GM23338 (cell line): ENCODE data around the gene KCNQ1OT1.

Experiments used
- CREB1 ChIP-seq: fragments of 250-450 bp; sonication (Bioruptor Pico); IDR thresholded peaks from 2 replicates; pipeline ENCODE4 v1.5.0; 2020; ENCODE audit warnings: low read depth, mild to moderate bottlenecking, moderate library complexity
- ETS1 ChIP-seq: IDR thresholded peaks from 2 replicates; pipeline ENCODE4 v1.6.1; 2016; ENCODE audit warnings: antibody characterized with exemption
- EZH2 ChIP-seq: fragments of 200-600 bp; sonication (generic); IDR thresholded peaks from one replicate; pipeline ENCODE4 v1.8.0; 2017; ENCODE audit warnings: antibody characterized with exemption, mild to moderate bottlenecking, low read depth; ENCODE audit not compliant: unreplicated experiment
- EZH2phosphoT487 ChIP-seq: fragments of 200-600 bp; sonication (generic); IDR thresholded peaks from one replicate; pipeline ENCODE4 v1.8.1; 2018; ENCODE audit warnings: antibody characterized with exemption; ENCODE audit not compliant: unreplicated experiment
- JUNB ChIP-seq: IDR thresholded peaks from one replicate; pipeline ENCODE4 v1.6.1; 2016; ENCODE audit warnings: antibody characterized with exemption; ENCODE audit not compliant: unreplicated experiment
- POLR2AphosphoS5 ChIP-seq: IDR thresholded peaks from 2 replicates; pipeline ENCODE4 v1.6.1; 2016; ENCODE audit warnings: antibody characterized with exemption, low read depth
- REST ChIP-seq: IDR thresholded peaks from one replicate; pipeline ENCODE4 v1.6.1; 2018; ENCODE audit warnings: antibody characterized with exemption; ENCODE audit not compliant: unreplicated experiment
- ZNF114 ChIP-seq: fragments of 250-450 bp; sonication (Bioruptor Pico); IDR thresholded peaks from 2 replicates; pipeline ENCODE4 v1.5.0; 2020; ENCODE audit warnings: mild to moderate bottlenecking, moderate library complexity
- ZNF331 ChIP-seq: fragments of 250-450 bp; sonication (Bioruptor Pico); IDR thresholded peaks from 2 replicates; pipeline ENCODE4 v1.5.0; 2020; ENCODE audit warnings: low read depth, mild to moderate bottlenecking, moderate library complexity
- ZNF462 ChIP-seq: fragments of 250-450 bp; sonication (Bioruptor Pico); IDR thresholded peaks from 2 replicates; pipeline ENCODE4 v1.5.0; 2020; ENCODE audit warnings: mild to moderate bottlenecking, moderate library complexity
- TF ChIP-seq, protein P1 (sequence below), 2 experiments: fragments of 200-600 bp in 1 of 2; sonication (generic) in 1 of 2; conservative IDR thresholded peaks; 2 replicates each; pipeline versions ENCODE4 v1.5.1 to v1.6.1; 2016 to 2017; ENCODE audit warnings: antibody characterized with exemption in 2 of 2, low read depth in 2 of 2, mild to moderate bottlenecking in 2 of 2, moderate library complexity in 1 of 2

DNA sequence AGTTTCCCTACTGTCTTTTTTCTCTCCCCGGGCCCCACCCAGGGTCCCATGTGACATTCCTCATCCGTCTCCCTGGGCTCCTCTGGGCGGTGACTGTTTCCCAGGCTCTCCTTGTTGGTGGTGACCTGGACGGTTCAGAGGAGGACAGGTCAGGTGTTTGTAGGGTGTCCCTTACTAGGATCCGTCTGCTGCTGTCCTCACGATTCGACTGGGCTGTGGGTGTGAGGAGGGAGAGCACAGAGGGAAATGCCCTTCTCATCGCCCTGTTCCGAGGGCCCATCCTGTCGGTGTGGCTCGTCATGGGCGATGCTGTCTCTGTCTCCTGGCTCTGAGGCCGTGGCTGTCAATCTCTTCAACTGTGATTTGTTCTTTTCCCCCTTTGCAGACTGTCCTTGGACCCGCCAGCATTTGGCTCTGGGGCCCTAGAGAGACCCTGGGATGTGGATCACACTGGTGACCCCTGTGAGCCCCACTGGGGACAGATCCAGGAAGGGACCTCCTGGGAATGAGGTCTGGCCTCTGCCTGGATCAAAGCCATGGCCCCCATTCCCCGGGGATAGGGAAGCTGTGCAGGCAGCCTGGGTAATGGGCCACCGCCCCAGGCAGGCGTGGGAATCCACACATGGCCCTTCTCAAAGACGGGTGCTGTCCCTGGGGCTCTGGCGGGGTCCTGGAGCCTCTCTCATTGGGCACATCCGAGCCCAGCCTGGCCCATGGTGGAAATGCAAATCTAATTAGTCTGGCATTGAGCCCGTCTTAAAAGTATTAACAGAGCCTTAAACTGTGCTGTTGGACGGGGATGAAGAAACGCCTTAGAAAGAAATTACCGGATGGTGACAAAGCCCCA is 46.8 kb upstream of the KCNQ1OT1 start:
- TF ChIP-seq EZH2 = no peak
- TF ChIP-seq, protein P1, sequence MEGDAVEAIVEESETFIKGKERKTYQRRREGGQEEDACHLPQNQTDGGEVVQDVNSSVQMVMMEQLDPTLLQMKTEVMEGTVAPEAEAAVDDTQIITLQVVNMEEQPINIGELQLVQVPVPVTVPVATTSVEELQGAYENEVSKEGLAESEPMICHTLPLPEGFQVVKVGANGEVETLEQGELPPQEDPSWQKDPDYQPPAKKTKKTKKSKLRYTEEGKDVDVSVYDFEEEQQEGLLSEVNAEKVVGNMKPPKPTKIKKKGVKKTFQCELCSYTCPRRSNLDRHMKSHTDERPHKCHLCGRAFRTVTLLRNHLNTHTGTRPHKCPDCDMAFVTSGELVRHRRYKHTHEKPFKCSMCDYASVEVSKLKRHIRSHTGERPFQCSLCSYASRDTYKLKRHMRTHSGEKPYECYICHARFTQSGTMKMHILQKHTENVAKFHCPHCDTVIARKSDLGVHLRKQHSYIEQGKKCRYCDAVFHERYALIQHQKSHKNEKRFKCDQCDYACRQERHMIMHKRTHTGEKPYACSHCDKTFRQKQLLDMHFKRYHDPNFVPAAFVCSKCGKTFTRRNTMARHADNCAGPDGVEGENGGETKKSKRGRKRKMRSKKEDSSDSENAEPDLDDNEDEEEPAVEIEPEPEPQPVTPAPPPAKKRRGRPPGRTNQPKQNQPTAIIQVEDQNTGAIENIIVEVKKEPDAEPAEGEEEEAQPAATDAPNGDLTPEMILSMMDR (conservative IDR thresholded peaks at IDR 0.05; ENCODE audit: low read depth in 2 of 2) = no peak
- no peak for TF ChIP-seq REST
- TF ChIP-seq POLR2AphosphoS5 = no peak
- TF ChIP-seq EZH2phosphoT487 = no peak
- no peak for TF ChIP-seq CREB1
- no peak for TF ChIP-seq ZNF114 (CRISPR knock-in tag)
- no peak for TF ChIP-seq JUNB
- TF ChIP-seq ZNF462 = no peak
- TF ChIP-seq ZNF331 (CRISPR knock-in tag) = no peak
- TF ChIP-seq ETS1 = no peak
